ENCODE results near the gene ZNF587B. TPM values are rescaled to one million over a fixed set of nuclear protein-coding genes. Genes with fewer than 3 reads are reported as not detected.

The ZNF587B gene
- total RNA-seq, 8 experiments from 2014 or later, result 3.1 to 47.5 (median 9.8) TPM

Other genes starting within 250 kb of the ZNF587B start
- 10 to 100 TPM in 4 of 8 experiments, 1 to 10 TPM in 4; 3.0 to 19.2 (median 9.4) TPM for gene ZIK1, start 246.2 kb upstream of the ZNF587B start, total RNA-seq
- gene ZNF530, start 230.4 kb upstream of the ZNF587B start, total RNA-seq, result 1 to 10 TPM; 2.4 to 6.6 (median 3.5) TPM
- gene ZNF134, start 216.1 kb upstream of the ZNF587B start, total RNA-seq, result 10 to 100 TPM; 10.5 to 22.4 (median 18.5) TPM
- 10 to 100 TPM; 10.2 to 28.1 (median 19.6) TPM for gene ZNF211, start 197.1 kb upstream of the ZNF587B start, total RNA-seq
- under 1 TPM in 2 of 8 experiments, not detected in 6; 0.14 to 0.15 TPM for gene ZSCAN4, start 161.4 kb upstream of the ZNF587B start, total RNA-seq
- 10 to 100 TPM in 3 of 8 experiments, 1 to 10 TPM in 5; 4.7 to 15.2 (median 7.8) TPM for gene ZNF551, start 148.3 kb upstream of the ZNF587B start, total RNA-seq
- 1 to 10 TPM in 6 of 8 experiments, under 1 TPM in 2; 0.73 to 7.2 (median 1.7) TPM for gene ZNF154, start 121.1 kb upstream of the ZNF587B start, total RNA-seq
- 10 to 100 TPM in 1 of 8 experiments, 1 to 10 TPM in 7; 1.7 to 11.4 (median 4.1) TPM for gene ZNF671, start 102.7 kb upstream of the ZNF587B start, total RNA-seq
- gene ZNF776, start 83.5 kb upstream of the ZNF587B start, total RNA-seq, result 10 to 100 TPM in 7 of 8 experiments, 1 to 10 TPM in 1; 9.8 to 28.0 (median 15.7) TPM
- gene ZNF586, start 60.6 kb upstream of the ZNF587B start, total RNA-seq, result 10 to 100 TPM in 7 of 8 experiments, 1 to 10 TPM in 1; 8.6 to 27.4 (median 16.2) TPM
- gene ZNF552, start 15.4 kb upstream of the ZNF587B start, total RNA-seq, result 10 to 100 TPM in 2 of 8 experiments, 1 to 10 TPM in 6; 4.4 to 20.0 (median 6.8) TPM
- 10 to 100 TPM; 11.2 to 44.9 (median 25.4) TPM for gene ZNF587, start 19.6 kb downstream of the ZNF587B start, total RNA-seq
- 10 to 100 TPM; 14.4 to 81.5 (median 22.2) TPM for gene ZNF814, start 58.7 kb downstream of the ZNF587B start, total RNA-seq
- 10 to 100 TPM in 7 of 8 experiments, 1 to 10 TPM in 1; 9.1 to 24.6 (median 17.1) TPM for gene ZNF417, start 86.3 kb downstream of the ZNF587B start, total RNA-seq
- gene ZNF418, start 105.1 kb downstream of the ZNF587B start, total RNA-seq, result 10 to 100 TPM in 5 of 8 experiments, 1 to 10 TPM in 3; 2.4 to 15.3 (median 11.8) TPM
- 1 to 10 TPM; 3.6 to 9.1 (median 5.4) TPM for gene ZNF256, start 117.4 kb downstream of the ZNF587B start, total RNA-seq
- 1 to 10 TPM in 1 of 8 experiments, under 1 TPM in 5, not detected in 2; 0.27 to 2.1 (median 0.45) TPM for gene C19orf18, start 144.2 kb downstream of the ZNF587B start, total RNA-seq
- gene ZNF606, start 172.5 kb downstream of the ZNF587B start, total RNA-seq, result 10 to 100 TPM in 6 of 8 experiments, 1 to 10 TPM in 2; 7.1 to 28.2 (median 20.2) TPM
- 1 to 10 TPM in 5 of 8 experiments, under 1 TPM in 1, not detected in 2; 0.46 to 9.4 (median 8.1) TPM for gene ZSCAN1, start 203.7 kb downstream of the ZNF587B start, total RNA-seq
- 1 to 10 TPM in 6 of 8 experiments, under 1 TPM in 2; 0.09 to 6.6 (median 2.4) TPM for gene ZNF135, start 229.0 kb downstream of the ZNF587B start, total RNA-seq